Mesothelial cell of epicardium (in vitro differentiated cells): ENCODE data around the gene PDZD4. TPM values are rescaled to one million over a fixed set of nuclear protein-coding genes. Genes with fewer than 3 reads are reported as not detected.

Source experiments
- DNase-seq, 2 experiments: peaks; one replicate each; pipeline ENCODE4 v3.0.0; 2021; ENCODE audit warnings: low spot score in 2 of 2; ENCODE audit not compliant: unreplicated experiment in 2 of 2
- H3K27ac Mint-ChIP-seq: 2 replicates; pipeline ENCODE4 v1.8.0; 2021; ENCODE audit warnings: mixed read lengths
- H3K27me3 Mint-ChIP-seq: 2 replicates; pipeline ENCODE4 v1.8.0; 2021; ENCODE audit warnings: low read depth, mixed read lengths
- H3K36me3 Mint-ChIP-seq: 2 replicates; pipeline ENCODE4 v1.8.0; 2021; ENCODE audit warnings: mixed read lengths
- H3K4me1 Mint-ChIP-seq: 2 replicates; pipeline ENCODE4 v1.8.0; 2021; ENCODE audit warnings: mixed read lengths
- H3K4me3 Mint-ChIP-seq: 2 replicates; pipeline ENCODE4 v1.8.0; 2021; ENCODE audit warnings: mild to moderate bottlenecking, moderate library complexity, mixed read lengths
- H3K9me3 Mint-ChIP-seq: 2 replicates; pipeline ENCODE4 v1.8.0; 2021; ENCODE audit warnings: mixed read lengths
- total RNA-seq: library from RNA; stranded (reverse); gene quantifications from 3 replicates; pipeline ENCODE4 v1.2.1, GENCODE V29; 2021
- TF ChIP-seq, protein P1 (sequence below): fragments of 200-600 bp; sonication (generic); IDR thresholded peaks from one replicate; pipeline ENCODE4 v1.5.0; 2021; ENCODE audit warnings: antibody characterized with exemption; ENCODE audit not compliant: unreplicated experiment

The PDZD4 gene
- total RNA-seq, 1 donor from 2014 or later: 7.6 TPM

DNA sequence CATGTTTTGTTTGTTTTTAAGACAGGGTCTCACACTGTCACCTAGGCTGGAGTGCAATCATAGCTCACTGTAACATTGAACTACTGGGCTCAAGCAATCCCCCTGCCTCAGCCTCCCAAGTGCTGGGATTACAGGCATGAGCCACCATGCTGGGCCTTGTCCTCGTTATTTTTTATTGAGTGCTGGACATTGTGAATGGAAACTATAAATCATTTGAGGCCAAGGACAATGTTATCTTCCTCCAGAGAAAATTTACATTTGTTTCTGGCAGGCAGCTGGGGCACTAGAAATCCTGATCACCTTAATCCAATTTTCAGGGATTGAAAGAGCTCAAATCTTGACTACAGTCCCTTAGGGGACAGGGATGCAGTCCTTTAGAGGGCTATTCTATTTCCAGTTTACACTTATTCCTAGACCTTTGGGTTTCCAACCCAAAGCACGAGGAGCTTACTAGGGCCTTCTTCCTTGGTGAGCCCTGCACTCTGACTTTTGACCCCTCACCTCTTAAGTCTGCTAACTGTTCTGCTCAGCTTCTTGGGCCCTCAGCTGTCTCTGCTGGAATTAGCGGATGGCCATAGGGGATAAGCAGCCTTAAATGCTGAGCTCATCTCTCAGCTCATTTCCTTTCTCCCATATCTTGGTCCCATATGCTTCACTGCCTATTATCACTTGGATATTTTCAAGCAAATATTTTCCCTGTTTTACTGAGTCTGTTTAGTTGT is 23.0 kb upstream of the PDZD4 start:
- peaks cover 25% of the 10 kb centered on the region for H3K27me3 Mint-ChIP-seq

DNA sequence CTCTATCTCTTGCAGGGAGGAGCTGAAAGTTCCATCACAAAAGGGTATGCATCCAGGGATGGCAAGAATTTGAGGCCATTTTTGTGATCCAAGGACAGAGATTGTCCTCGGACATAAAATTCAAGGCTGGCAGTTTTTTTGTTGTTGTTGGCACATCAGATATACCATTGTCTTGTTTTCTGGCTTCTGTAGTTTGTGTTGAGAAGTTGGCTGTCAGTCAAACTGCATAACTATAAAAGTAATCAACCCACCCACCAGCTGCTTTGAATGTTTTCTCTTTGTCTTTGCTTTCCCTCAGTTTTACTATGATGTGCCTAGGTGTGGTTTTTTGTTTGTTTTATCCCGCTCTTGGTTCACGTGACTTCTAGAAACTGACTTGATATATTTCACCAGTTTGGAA is 21.6 kb upstream of the PDZD4 start:
- Mint-ChIP-seq H3K4me1 (no peaks in the 10 kb centered on the region), H3K27ac (no peak overlapping the region), H3K27me3 (peaks cover 20% of the 10 kb centered on the region), H3K36me3 (no peaks in the 10 kb centered on the region), H3K9me3 (peaks cover 17% of the 10 kb centered on the region), H3K4me3 (no peak overlapping the region)
- TF ChIP-seq, protein P1, sequence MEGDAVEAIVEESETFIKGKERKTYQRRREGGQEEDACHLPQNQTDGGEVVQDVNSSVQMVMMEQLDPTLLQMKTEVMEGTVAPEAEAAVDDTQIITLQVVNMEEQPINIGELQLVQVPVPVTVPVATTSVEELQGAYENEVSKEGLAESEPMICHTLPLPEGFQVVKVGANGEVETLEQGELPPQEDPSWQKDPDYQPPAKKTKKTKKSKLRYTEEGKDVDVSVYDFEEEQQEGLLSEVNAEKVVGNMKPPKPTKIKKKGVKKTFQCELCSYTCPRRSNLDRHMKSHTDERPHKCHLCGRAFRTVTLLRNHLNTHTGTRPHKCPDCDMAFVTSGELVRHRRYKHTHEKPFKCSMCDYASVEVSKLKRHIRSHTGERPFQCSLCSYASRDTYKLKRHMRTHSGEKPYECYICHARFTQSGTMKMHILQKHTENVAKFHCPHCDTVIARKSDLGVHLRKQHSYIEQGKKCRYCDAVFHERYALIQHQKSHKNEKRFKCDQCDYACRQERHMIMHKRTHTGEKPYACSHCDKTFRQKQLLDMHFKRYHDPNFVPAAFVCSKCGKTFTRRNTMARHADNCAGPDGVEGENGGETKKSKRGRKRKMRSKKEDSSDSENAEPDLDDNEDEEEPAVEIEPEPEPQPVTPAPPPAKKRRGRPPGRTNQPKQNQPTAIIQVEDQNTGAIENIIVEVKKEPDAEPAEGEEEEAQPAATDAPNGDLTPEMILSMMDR: no peak
- no peak for DNase-seq

More for the DNA sequence above, 23.0 kb upstream of the PDZD4 start:
- no peaks in the 10 kb centered on the region for H3K4me1 Mint-ChIP-seq
- no peak for DNase-seq
- H3K4me3 Mint-ChIP-seq: no peak overlapping the region
- TF ChIP-seq, protein P1: no peak
- no peaks in the 10 kb centered on the region for H3K36me3 Mint-ChIP-seq
- peaks cover 10% of the 10 kb centered on the region for H3K9me3 Mint-ChIP-seq
- H3K27ac Mint-ChIP-seq: no peak overlapping the region

DNA sequence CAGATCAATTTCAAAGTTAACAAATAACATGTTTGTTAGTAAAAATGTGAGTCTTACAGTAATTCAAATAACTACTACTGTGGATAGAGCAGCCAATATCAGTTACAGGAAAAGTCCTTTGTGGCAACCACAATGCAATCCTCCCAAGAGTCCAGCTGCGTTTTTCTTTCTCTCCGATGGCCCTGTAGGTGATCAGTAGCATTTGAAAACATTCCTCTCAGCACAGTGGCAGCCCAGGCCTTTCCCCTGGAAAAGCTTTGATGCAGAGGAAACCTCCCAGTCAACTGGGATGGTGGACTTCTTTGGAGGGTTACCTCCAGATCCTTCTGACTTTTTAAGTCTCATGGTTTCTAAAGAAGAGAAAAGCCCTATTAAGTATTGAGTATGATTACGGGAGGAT is 18.0 kb upstream of the PDZD4 start:
- no peak overlapping the region for H3K27ac Mint-ChIP-seq
- peaks cover 28% of the 10 kb centered on the region for H3K27me3 Mint-ChIP-seq
- no peak for DNase-seq
- H3K4me3 Mint-ChIP-seq: no peak overlapping the region
- no peaks in the 10 kb centered on the region for H3K36me3 Mint-ChIP-seq
- TF ChIP-seq, protein P1: no peak
- peaks cover 15% of the 10 kb centered on the region for H3K9me3 Mint-ChIP-seq
- H3K4me1 Mint-ChIP-seq: no peaks in the 10 kb centered on the region

DNA sequence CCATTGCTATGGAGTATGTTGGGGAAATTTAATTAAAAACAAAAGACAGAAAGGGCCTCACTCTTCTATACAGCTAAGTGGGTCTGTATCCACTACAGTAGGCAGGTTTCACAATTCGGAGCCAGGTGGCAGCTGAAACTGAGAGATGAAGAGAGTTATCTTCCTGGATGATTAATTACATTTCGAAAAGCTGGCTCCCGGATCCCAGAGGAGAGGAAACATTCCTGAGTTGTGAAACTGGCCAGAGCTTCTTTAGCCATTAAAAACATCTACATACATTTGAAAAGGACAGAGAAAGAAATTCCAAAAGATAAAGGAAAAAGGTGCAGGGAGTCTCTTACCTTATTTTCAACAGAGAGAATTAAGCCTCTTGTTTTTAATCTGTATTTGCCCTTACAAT is 15.5 kb upstream of the PDZD4 start:
- Mint-ChIP-seq H3K27me3 (peaks cover 37% of the 10 kb centered on the region), H3K4me3 (no peak overlapping the region), H3K4me1 (no peaks in the 10 kb centered on the region), H3K27ac (no peak overlapping the region), H3K36me3 (no peaks in the 10 kb centered on the region), H3K9me3 (peaks cover 20% of the 10 kb centered on the region)
- TF ChIP-seq, protein P1: no peak
- DNase-seq: no peak

DNA sequence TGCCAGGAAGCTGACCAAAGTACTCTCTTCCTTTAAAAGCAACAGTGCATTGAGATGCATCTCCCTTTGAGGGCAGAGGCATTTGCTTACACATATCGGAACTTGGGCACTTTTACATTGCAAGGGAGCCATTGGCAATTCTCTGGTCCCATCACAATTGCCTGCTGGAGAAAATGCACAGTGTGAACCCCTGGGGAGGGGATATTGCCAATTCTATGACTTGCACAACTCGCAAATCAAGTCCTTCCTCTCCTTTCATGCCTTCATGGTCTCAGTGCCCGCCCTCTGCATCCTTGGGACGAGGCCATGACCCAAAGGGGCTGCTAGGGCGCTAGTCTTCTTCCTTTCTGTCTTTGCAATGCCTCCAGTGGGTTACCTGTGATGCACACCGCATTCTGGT is 14.9 kb upstream of the PDZD4 start:
- no peaks in the 10 kb centered on the region for H3K36me3 Mint-ChIP-seq
- H3K27me3 Mint-ChIP-seq: peaks cover 33% of the 10 kb centered on the region
- H3K4me1 Mint-ChIP-seq: no peaks in the 10 kb centered on the region
- peaks cover 20% of the 10 kb centered on the region for H3K9me3 Mint-ChIP-seq
- TF ChIP-seq, protein P1: no peak
- H3K4me3 Mint-ChIP-seq: no peak overlapping the region
- no peak overlapping the region for H3K27ac Mint-ChIP-seq
- DNase-seq: no peak
